Activated CD4-positive, alpha-beta T cell treated with anti-CD3 and anti-CD28 coated beads for 24 hours (primary cell): Measurements from ENCODE around the gene TMEM72.

ENCODE experiments used
- DNase-seq, 2 donors: peaks; one replicate each; pipeline ENCODE4 v3.0.0-alpha.2; 2020; ENCODE audit warnings: low read depth in 2 of 2

The TMEM72 gene

DNA sequence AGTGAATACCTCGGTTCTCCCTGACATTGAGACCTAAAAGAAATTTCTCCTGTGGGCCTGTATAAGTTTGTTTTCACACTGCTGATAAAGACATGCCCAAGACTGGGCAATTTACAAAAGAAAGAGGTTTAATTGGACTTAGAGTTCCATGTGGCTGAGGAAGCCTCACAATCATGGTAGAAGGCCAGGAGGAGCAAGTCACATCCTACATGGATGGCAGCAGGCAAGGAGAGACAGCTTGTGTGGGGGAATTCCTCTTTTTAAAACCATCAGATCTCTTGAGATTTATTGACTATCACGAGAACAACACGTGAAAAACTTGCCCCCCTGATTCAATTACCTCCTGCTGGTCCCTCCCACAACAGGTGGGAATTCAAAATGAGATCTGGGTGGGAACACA, 6.7 kb downstream of the TMEM72 start:
- no peak for DNase-seq

DNA sequence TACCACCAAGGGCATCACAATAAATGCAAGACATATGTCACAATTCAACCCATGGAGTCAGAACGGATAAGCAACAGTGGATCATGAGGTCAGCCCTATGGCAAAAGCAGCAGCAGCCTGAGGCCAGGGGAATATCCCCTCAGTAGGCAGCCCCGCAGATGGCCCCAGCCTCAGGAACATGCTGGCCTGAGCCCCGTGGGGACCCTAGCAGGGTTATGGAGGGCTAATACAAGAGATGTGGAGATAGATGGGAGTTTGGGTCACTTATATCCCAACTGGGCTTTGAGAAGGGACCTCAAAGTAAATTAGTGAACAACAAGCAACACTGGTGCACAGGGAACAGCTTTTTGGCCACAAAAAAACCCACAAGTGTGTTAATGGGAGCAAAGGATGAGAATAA, 9.1 kb downstream of the TMEM72 start:
- DNase-seq, result no peak

DNA sequence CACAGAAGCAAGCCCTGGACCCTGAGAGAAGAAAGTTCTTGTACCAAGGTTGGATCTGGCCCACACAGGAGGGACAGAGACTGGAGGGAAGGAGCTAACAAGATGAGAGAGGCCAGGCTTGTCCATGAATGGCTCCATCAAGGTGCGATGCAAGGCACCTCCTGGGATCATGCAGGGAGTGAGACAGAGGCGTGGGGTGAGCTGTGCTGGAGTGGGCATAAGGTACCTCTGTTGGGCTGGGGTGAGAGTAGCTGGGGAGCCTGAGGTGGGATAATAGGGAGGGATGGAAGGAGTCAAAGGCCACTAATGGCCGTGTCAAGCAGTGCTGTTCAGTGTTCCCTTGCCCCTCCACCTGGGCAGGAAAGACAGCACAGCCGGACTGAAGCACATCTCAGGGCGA, 9.9 kb downstream of the TMEM72 start:
- no peak for DNase-seq

DNA sequence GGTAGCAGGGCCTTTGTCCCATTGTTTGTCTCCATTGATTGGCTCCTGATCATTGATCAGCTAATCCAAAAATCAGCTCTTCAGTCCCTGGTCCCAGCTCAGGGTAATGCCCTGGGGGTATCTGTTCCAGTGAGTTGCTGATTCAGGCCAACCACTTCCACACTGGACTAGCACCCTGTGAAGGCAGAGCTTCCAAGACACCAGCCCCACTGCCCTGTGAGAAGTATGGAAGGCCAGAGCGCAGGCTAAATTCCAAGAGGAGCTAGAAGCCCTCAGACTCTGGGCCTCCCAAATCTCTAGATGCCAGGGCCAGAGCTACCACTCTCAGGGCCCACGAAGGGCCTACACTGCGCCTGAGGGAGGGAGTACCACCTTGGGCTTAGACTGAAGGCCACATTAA, 10.4 kb downstream of the TMEM72 start:
- DNase-seq, result no peak

GRCh38 chr10:44922021-44922420, 10.9 kb downstream of the TMEM72 start:
- DNase-seq, result no peak

DNA sequence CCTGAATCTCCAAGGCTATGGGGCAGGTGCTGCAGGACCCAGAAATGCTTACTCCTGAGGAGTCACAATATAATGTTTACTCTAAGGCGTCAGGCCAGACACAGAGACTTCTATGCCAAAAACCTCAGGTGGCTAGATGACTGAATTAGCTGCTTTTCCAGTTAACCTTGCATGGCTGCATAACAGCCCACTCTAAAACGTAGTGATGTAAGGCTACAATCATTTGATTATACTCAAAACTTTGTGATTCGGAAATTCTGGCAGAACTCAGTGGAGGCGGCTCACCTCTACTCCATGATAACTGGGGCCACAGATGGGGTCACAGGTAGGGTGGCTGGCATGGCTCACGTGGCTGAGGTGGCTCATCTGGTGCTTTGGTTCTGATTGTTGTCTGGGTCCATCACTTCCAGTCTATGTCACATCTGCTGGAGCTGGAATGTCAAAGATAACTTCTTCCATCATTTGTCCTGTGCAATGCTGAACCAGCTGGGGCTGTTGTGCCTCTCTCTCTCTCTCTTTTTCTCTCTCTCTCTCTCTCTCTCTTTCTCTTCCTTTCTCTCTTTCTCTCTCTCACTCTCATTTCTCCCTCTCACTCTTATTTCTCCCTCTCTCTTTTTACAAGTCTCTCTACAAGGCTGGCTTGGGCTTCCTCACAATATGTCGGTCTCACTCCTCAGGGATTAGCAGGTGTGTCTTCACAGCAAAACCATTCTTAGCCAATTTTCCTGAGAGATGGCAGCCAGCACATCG, 11.8 kb downstream of the TMEM72 start:
- DNase-seq, result no peak

DNA sequence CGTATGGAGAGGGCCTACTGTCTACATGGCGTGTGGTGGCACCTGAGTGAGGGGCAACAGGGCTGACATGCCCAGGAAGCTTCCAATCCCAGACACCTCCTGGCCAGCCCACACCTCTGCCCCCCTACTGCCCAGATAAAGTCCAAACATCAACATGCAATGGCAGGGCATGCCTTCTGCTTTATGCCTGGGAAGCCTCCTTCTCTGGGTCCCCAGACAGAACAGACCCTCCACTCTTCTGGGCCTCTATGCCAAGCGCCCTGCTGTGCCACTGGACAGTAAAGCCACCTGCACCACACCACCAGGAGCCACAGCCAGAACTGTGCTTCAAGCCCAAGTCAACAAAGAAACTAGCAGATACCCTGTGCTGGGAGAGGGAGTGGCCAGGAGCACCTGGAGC, 12.5 kb downstream of the TMEM72 start:
- no peak for DNase-seq

- DNase-seq, result no peak
These were observed 13.3 kb downstream of the TMEM72 start for GRCh38 chr10:44924261-44925040.

DNA sequence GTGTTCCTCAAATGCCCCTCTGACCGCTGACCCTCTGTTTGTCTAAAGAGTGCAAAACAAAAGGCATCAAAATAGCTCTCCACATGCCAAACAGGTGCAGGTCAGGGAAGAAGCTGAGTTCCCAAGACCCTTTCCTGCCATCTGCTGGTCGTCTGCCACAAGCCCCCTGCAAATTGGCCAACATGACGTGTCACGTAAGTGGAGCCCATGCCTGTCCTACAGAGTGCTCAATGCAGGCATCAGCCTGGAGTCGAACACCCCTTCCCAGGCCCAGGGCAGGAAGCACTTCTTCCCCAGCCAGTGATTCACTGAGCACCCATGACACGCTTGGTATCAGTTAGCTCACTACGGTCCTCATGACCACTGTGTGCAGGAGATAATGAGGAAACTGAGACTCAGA, 14.1 kb downstream of the TMEM72 start:
- DNase-seq, result no peak

GRCh38 chr10:44925811-44926750, 14.9 kb downstream of the TMEM72 start:
- no peak for DNase-seq

GRCh38 chr10:44926751-44927351, 15.7 kb downstream of the TMEM72 start:
- no peak for DNase-seq

- DNase-seq, result no peak
These were observed 16.2 kb downstream of the TMEM72 start for GRCh38 chr10:44927352-44927751.

DNA sequence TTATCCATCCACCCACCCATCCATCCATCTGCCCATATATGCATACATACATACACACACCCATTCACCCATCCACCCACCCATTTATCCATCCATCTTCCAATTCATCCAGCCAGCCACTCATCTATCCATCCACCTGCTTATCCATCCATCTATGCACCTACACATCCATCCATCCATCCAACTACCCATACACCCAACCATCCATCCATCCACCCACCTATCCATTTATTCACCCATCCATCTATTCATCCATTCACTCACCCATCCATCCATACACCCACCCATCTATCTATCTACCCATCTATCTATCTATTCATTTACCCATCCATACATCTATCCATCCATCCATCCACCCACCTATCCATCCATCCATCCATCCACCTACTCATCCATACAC, 17.3 kb downstream of the TMEM72 start:
- no peak for DNase-seq

DNA sequence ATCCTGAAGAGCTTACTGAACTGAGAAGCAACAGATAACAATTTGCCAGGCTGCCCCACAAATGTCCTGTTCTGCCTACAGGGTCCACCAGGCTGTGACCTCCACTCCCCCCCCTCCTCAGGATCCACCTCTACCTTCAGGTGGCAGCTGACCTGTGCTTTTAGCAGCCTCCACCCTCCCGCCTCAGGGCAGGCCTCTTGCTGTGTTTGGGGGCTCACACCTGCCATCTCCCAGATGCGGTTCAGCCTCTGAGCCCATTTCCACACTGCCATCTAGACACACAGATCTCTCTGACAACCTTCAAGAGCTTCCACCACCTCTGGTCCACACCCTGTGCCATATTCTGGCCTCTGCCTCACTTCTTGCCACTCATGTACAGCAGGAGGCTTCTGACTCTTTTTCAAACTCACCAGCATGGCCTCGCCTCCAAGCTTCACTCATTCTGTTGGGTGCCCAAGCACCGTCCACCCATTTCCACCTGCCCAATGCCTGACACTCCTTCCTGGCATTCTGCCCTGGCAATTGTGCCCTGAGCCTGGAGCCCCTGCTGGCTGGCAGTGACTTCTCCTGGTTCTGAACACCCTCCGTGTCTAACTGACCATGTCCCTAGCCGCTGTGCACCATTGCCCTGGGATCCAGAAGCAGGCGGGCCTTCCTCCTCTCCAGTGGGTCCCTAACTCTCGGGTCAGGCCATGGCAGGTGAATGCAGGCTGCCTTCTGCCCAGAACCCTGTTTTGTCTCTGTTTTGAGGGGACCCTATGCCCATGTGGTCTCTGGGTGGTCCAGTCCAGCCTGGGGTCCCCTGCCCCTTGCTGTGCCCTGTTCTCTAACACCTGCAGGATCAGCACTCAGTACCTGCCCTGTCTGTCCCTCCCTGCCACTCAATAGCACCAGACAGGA, 18.5 kb downstream of the TMEM72 start:
- no peak for DNase-seq

- DNase-seq, result no peak
These were observed 19.9 kb downstream of the TMEM72 start for GRCh38 chr10:44930904-44931620.

- no peak for DNase-seq
These were observed 20.7 kb downstream of the TMEM72 start for GRCh38 chr10:44931621-44932516.

DNA sequence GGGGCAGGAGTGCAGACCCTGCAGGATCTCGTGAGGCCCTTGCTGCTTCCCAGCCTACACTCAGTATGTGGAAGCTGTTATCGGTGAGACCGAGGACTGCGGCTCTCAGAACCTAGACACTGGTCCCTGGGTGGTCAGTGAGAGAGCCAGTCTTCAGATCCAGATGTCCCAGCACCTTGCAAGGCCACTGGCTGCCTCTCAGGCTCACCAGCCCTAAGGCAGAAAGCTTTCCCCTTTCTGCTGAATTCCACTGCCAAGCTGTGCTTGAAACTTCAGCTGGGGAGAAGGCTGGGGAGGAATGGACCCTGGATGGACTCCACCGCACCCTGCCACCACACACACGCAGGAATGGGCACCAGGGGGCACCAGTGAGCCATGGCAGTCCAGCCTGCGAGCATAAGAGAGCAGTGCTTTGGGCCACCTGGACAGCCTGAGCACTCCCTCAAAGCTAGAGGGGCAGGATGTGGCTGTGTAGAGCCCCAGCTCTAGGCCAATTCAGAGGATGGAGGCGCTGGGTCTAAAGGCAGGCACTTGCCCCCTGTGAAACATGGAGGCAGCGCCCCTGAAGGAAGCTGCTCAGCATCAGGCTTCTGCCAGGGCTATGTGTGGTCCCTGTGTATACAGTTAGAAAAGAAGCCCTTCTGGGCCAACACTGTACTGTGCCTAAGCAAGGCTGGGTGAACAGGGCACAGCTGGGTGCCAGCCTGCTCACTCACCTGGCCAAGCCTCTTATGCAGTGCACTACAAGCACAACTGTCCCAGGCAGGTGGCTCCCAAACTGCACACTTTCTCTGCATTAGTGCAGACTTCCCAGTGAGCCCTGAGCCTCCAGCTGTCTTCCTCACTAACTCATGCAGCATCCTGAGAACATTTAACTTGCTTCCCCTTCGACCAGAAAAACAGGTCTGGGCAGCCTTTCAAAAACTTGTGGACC, 21.6 kb downstream of the TMEM72 start:
- DNase-seq, result peak; percentile 81 to 83
